H1 (cell line): ENCODE data around the gene YBX2. TPM values are rescaled to one million over a fixed set of nuclear protein-coding genes. Genes with fewer than 3 reads are reported as not detected.

Experiments used
- CTCF ChIA-PET: fragments of 300-600 bp; sonication (Branson Sonifier 250); formaldehyde crosslinking; loops from one replicate; lab custom pipeline; 2021; ENCODE audit not compliant: partially characterized antibody; lab: Charles Lee
- POLR2A ChIA-PET: fragments of 300-600 bp; sonication (Branson Sonifier 250); formaldehyde crosslinking; loops from one replicate; lab custom pipeline; 2021; ENCODE audit warnings: inconsistent platforms; ENCODE audit not compliant: partially characterized antibody; lab: Charles Lee
- DNase-seq, 2 experiments: peaks; one replicate each; pipeline versions ENCODE4 v3.0.0 to v3.0.0-alpha.2; 2010 to 2022; ENCODE audit warnings: low spot score in 2 of 2, low read depth in 1 of 2, mixed read lengths in 1 of 2
- FAIRE-seq: peaks from 2 replicates; lab custom pipeline; 2011; peaks lifted over from hg19 to GRCh38; lab: Jason Lieb, UNC
- H2AFZ ChIP-seq: 2 replicates; pipeline ENCODE4 v1.8.1; 2012; ENCODE audit warnings: low read length, inconsistent platforms
- H2AK5ac ChIP-seq: 2 replicates; pipeline ENCODE4 v1.6.1; 2013; ENCODE audit warnings: low read depth, low read length
- H2BK120ac ChIP-seq: replicated peaks from 2 replicates; pipeline ENCODE3; 2013; ENCODE audit warnings: low read depth, low read length, inconsistent platforms
- H2BK12ac ChIP-seq: 2 replicates; pipeline ENCODE4 v1.6.1; 2013; ENCODE audit warnings: low read depth, low read length
- H2BK15ac ChIP-seq: 2 replicates; pipeline ENCODE4 v1.6.1; 2013; ENCODE audit warnings: low read length
- H2BK20ac ChIP-seq: 2 replicates; pipeline ENCODE4 v1.6.1; 2013; ENCODE audit warnings: low read length
- H2BK5ac ChIP-seq: 2 replicates; pipeline ENCODE4 v1.6.1; 2013; ENCODE audit warnings: low read depth, low read length
- H3K14ac ChIP-seq: 2 replicates; pipeline ENCODE4 v1.6.1; 2013; ENCODE audit warnings: inconsistent platforms; ENCODE audit not compliant: insufficient read length
- H3K18ac ChIP-seq: 2 replicates; pipeline ENCODE4 v1.6.1; 2013; ENCODE audit warnings: low read length; ENCODE audit errors: extremely low read depth
- H3K23ac ChIP-seq: 2 replicates; pipeline ENCODE4 v1.6.1; 2013; ENCODE audit warnings: inconsistent platforms; ENCODE audit not compliant: insufficient read length
- H3K23me2 ChIP-seq: 2 replicates; pipeline ENCODE4 v1.6.1; 2013; ENCODE audit warnings: low read depth, low read length
- H3K27ac ChIP-seq: 2 replicates; pipeline ENCODE4 v1.6.1; 2011; ENCODE audit warnings: low read depth, low read length, inconsistent platforms
- H3K27me3 ChIP-seq, 4 experiments: replicated peaks in 1 of 4; 1 replicate in 1 of 4; 2 replicates in 3 of 4; pipeline versions ENCODE4 v1.6.1 to v1.8.1; 2011 to 2013; ENCODE audit warnings: low read length in 3 of 4, mild to moderate bottlenecking in 3 of 4, inconsistent platforms in 2 of 4, mixed read lengths in 2 of 4, moderate library complexity in 1 of 4; ENCODE audit not compliant: control insufficient read depth in 3 of 4, insufficient read depth in 3 of 4; ENCODE audit errors: extremely low read depth in 1 of 4
- H3K36me3 ChIP-seq, 4 experiments: 2 replicates each; pipeline versions ENCODE4 v1.6.1 to v1.8.1; 2011 to 2013; ENCODE audit warnings: mild to moderate bottlenecking in 4 of 4, low read length in 3 of 4, moderate library complexity in 2 of 4, control low read depth in 1 of 4, inconsistent platforms in 1 of 4; ENCODE audit not compliant: insufficient read depth in 4 of 4, control insufficient read depth in 2 of 4
- H3K4ac ChIP-seq: replicated peaks from 2 replicates; pipeline ENCODE3; 2013; ENCODE audit warnings: low read length, low read depth, mixed read lengths, inconsistent platforms; ENCODE audit not compliant: insufficient read length
- H3K4me1 ChIP-seq, 4 experiments: replicated peaks in 1 of 4; 1 replicate in 1 of 4; 2 replicates in 3 of 4; pipeline versions ENCODE4 v1.6.1 to v1.8.1; 2011 to 2013; ENCODE audit warnings: low read length in 3 of 4, inconsistent platforms in 2 of 4, mixed read lengths in 1 of 4; ENCODE audit not compliant: insufficient read depth in 4 of 4, control insufficient read depth in 3 of 4
- H3K4me2 ChIP-seq, 2 experiments: 2 replicates each; pipeline versions ENCODE4 v1.6.1 to v1.8.1; 2011 to 2013; ENCODE audit warnings: low read depth in 2 of 2, low read length in 2 of 2, control low read depth in 1 of 2, inconsistent platforms in 1 of 2, mild to moderate bottlenecking in 1 of 2; ENCODE audit not compliant: insufficient read depth in 1 of 2
- H3K4me3 ChIP-seq, 4 experiments: fragments of 200-600, 300-600 bp in 1 of 4; sonication (generic), shearing (Covaris generic), sonication (Bioruptor Twin) in 1 of 4; 2 replicates each; pipeline versions ENCODE4 v1.5.1 to v1.8.1; 2011 to 2016; ENCODE audit warnings: low read length in 4 of 4, low read depth in 3 of 4, control low read depth in 2 of 4, inconsistent platforms in 2 of 4, mild to moderate bottlenecking in 2 of 4, mixed read lengths in 1 of 4, moderate library complexity in 1 of 4; ENCODE audit not compliant: insufficient read depth in 2 of 4; ENCODE audit errors: extremely low read depth in 1 of 4
- H3K56ac ChIP-seq: replicated peaks from 2 replicates; pipeline ENCODE3; 2013; ENCODE audit warnings: low read depth, mild to moderate bottlenecking, mixed read lengths, low read length, inconsistent platforms; ENCODE audit not compliant: insufficient read length
- H3K79me1 ChIP-seq: 2 replicates; pipeline ENCODE4 v1.6.1; 2013; ENCODE audit warnings: low read depth, low read length, control low read depth
- H3K79me2 ChIP-seq, 2 experiments: 2 replicates each; pipeline versions ENCODE4 v1.6.1 to v1.8.1; 2012 to 2013; ENCODE audit warnings: low read length in 2 of 2, mild to moderate bottlenecking in 2 of 2, inconsistent platforms in 1 of 2; ENCODE audit not compliant: insufficient read depth in 2 of 2, control insufficient read depth in 1 of 2
- H3K9ac ChIP-seq, 4 experiments: replicated peaks in 1 of 4; 1 replicate in 1 of 4; 2 replicates in 3 of 4; pipeline versions ENCODE4 v1.6.1 to v1.8.1; 2011 to 2013; ENCODE audit warnings: low read depth in 3 of 4, low read length in 3 of 4, control low read depth in 2 of 4, mild to moderate bottlenecking in 2 of 4, moderate library complexity in 2 of 4, inconsistent platforms in 1 of 4; ENCODE audit errors: extremely low read depth in 1 of 4
- H3K9me3 ChIP-seq, 2 experiments: 2 replicates each; pipeline versions ENCODE4 v1.6.1 to v1.8.1; 2012 to 2013; ENCODE audit warnings: mild to moderate bottlenecking in 2 of 2, moderate library complexity in 2 of 2, control low read depth in 1 of 2, inconsistent platforms in 1 of 2, low read depth in 1 of 2, low read length in 1 of 2, mixed read lengths in 1 of 2; ENCODE audit not compliant: insufficient read depth in 2 of 2
- H4K20me1 ChIP-seq, 2 experiments: replicated peaks in 1 of 2; 2 replicates each; pipeline versions ENCODE3 to v1.8.1; 2011 to 2013; ENCODE audit warnings: inconsistent platforms in 2 of 2, low read length in 2 of 2, mild to moderate bottlenecking in 1 of 2; ENCODE audit not compliant: insufficient read depth in 2 of 2, control insufficient read depth in 1 of 2
- H4K5ac ChIP-seq: 2 replicates; pipeline ENCODE4 v1.6.1; 2013; ENCODE audit warnings: low read length, low read depth, mixed read lengths, inconsistent platforms; ENCODE audit not compliant: insufficient read length
- H4K8ac ChIP-seq: 2 replicates; pipeline ENCODE4 v1.8.0; 2013; ENCODE audit warnings: mild to moderate bottlenecking, moderate library complexity, low read length, inconsistent platforms; ENCODE audit not compliant: insufficient read depth; ENCODE audit errors: extremely low read depth
- H4K91ac ChIP-seq: replicated peaks from 2 replicates; pipeline ENCODE3; 2013; ENCODE audit warnings: low read length, mixed read lengths, inconsistent platforms; ENCODE audit not compliant: insufficient read length
- CHD1 ChIP-seq: IDR thresholded peaks from 2 replicates; pipeline ENCODE4 v1.6.1; 2012; ENCODE audit warnings: low read depth, low read length, improper control_type of control experiment
- CHD2 ChIP-seq: IDR thresholded peaks from 2 replicates; pipeline ENCODE4 v1.6.1; 2012; ENCODE audit warnings: low read length, improper control_type of control experiment
- EP300 ChIP-seq, 2 experiments: IDR thresholded peaks; 1 replicate in 1 of 2; 2 replicates in 1 of 2; pipeline ENCODE4 v1.6.1; 2011 to 2012; ENCODE audit warnings: low read depth in 2 of 2, low read length in 2 of 2, mild to moderate bottlenecking in 2 of 2, borderline replicate concordance in 1 of 2, inconsistent platforms in 1 of 2, moderate library complexity in 1 of 2
- GABPA ChIP-seq: IDR thresholded peaks from 2 replicates; pipeline ENCODE4 v1.6.1; 2011; ENCODE audit warnings: mild to moderate bottlenecking, low read length, moderate library complexity, borderline replicate concordance; ENCODE audit not compliant: insufficient read depth
- POLR2AphosphoS5 ChIP-seq: IDR thresholded peaks from 2 replicates; pipeline ENCODE4 v1.6.1; 2011; ENCODE audit warnings: low read depth, low read length
- POU5F1 ChIP-seq: IDR thresholded peaks from 2 replicates; pipeline ENCODE4 v1.6.1; 2011; ENCODE audit warnings: low read depth, mild to moderate bottlenecking, low read length, moderate library complexity
- SIX5 ChIP-seq: IDR thresholded peaks from 2 replicates; pipeline ENCODE4 v1.6.1; 2011; ENCODE audit warnings: mild to moderate bottlenecking, low read depth, low read length
- SP4 ChIP-seq: IDR thresholded peaks from 2 replicates; pipeline ENCODE4 v1.6.1; 2012; ENCODE audit warnings: low read length, inconsistent platforms
- SUZ12 ChIP-seq: fragments of 200-600 bp; sonication (generic); IDR thresholded peaks from 2 replicates; pipeline ENCODE4 v1.6.1; 2012; ENCODE audit warnings: mild to moderate bottlenecking, inconsistent platforms, low read length, moderate library complexity, mixed read lengths
- WGBS, 2 experiments: shearing (Covaris generic) in 1 of 2; methylation state at CpG; one replicate each; pipeline versions ENCODE4 v1.1.6 to v1.1.7; 2013 to 2015; ENCODE audit warnings: low lambda C conversion rate in 2 of 2, mixed read lengths in 2 of 2, inconsistent platforms in 1 of 2, low coverage in 1 of 2, missing lambda C conversion rate in 1 of 2; ENCODE audit not compliant: insufficient replicate concordance in 2 of 2, insufficient coverage in 1 of 2, insufficient read length in 1 of 2; ENCODE audit errors: extremely low coverage in 1 of 2, missing lambda C conversion rate in 1 of 2; 5-methylcytosine and 5-hydroxymethylcytosine counted together
- polyA plus RNA-seq, 7 experiments: library from polyadenylated mRNA; depleted of rRNA in 3 of 7; stranded (reverse) in 5 of 7; unstranded in 2 of 7; fragments of >200 nt in 5 of 7; fragments of 200-250 nt in 2 of 7; gene quantifications; 1 replicate in 5 of 7; 2 replicates in 1 of 7; 4 replicates in 1 of 7; pipeline versions ENCODE4 v1.2.1 to v1.2.3, GENCODE V29; 2011 to 2013; ENCODE audit warnings: missing spikeins in 2 of 7, mixed read lengths in 2 of 7
- total RNA-seq: library from RNA; stranded (reverse); fragmentation: NEBNext Ultra II Directional; extraction: Animal tissue kit (Norgen Biotek cat#: 25700); gene quantifications from 2 replicates; pipeline ENCODE4 v1.2.1, GENCODE V29; 2021
- TF ChIP-seq, protein P1 (sequence below): IDR thresholded peaks from 2 replicates; pipeline ENCODE4 v1.6.1; 2012; ENCODE audit warnings: inconsistent platforms

YBX2 gene
- total and polyA plus RNA-seq, 2 of the 8 experiments (the other 6 are each of a cell fraction or from before 2014, with no cell fraction given) = 19.2 to 30.5 TPM

DNA sequence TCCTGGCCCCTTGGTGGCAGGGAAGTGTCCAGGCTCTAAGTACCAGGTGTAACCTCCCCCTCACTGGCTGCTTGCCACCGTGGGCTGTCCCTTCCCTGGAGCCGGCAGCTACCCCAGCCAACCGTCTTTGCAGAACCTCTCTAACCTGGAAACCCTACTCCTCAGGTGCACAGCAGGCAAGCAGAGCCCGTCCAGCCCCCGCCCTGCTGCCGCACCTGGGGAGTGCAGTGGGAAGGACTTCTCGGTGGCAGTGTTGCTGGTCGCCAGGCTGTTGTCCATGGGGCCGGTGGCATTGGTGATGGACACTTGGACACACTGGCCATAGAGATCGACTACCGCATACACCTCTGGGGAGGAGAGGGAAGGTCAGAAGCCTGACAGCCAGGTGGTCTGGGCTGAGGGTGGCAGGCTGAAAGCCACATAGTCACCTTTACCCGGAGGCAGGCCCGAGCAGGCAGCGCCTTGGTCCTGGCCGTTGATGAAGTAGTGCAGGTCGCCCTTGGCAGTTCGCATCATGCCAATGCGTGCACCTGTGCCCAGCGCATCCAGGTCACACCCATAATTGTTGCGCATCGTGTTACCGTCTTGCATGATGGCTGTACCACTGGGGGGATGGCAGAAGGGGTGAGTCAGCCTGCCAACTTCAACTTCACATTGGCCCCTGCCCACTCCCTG lies 28.2 kb upstream of the YBX2 start:
- no peaks in the 10 kb centered on the region for H3K23me2 ChIP-seq
- peaks cover 32 to 59% (median 53%) of the 10 kb centered on the region in 4 experiments for H3K36me3 ChIP-seq
- ChIA-PET POLR2A (interaction anchor here (0.9 to 13.4 kb wide), 3 partner anchors 8 to 109 kb away, joined by 3 to 223 read pairs (median 3); partner anchors contain the start of gene GPS2), CTCF (interaction anchor here (0.6 to 9.3 kb wide), 9 partner anchors 10 to 33 kb away, joined by 3 to 167 read pairs (median 7); partner anchors contain the start of genes ACAP1, KCTD11 and TMEM95)
- no peak overlapping the region for H2AFZ ChIP-seq
- DNase-seq (no peak), FAIRE-seq (no peak)
- H4K20me1 ChIP-seq = peaks cover 2 to 22% of the 10 kb centered on the region in 2 experiments
- H2AK5ac ChIP-seq = no peak overlapping the region
- no peak overlapping the region for H3K4me2 ChIP-seq
- no peak overlapping the region for H3K4me3 ChIP-seq
- peak overlapping the region; percentile 56 for H4K91ac ChIP-seq
- no peak overlapping the region for H4K5ac ChIP-seq
- WGBS, 2 experiments = 88% methylated on average over 22 of the region's 22 CpGs; no CpG with 5 or more reads in 1 of the 2 experiments
- no peak overlapping the region for H2BK120ac ChIP-seq
- H3K18ac ChIP-seq = no peak overlapping the region
- H3K14ac ChIP-seq = no peak overlapping the region
- H3K4ac ChIP-seq = no peak overlapping the region
- no peaks in the 10 kb centered on the region for H3K9me3 ChIP-seq
- H4K8ac ChIP-seq = no peak overlapping the region; the same call in 1 of the 2 replicates
- no peak overlapping the region for H2BK20ac ChIP-seq
- peaks cover 2% of the 10 kb centered on the region; the same call in 1 of the 2 replicates for H3K79me1 ChIP-seq
- H3K79me2 ChIP-seq = peaks cover 0 to 4% of the 10 kb centered on the region in 2 experiments; a peak in 2 of 4 replicates
- H3K23ac ChIP-seq = no peak overlapping the region
- H2BK5ac ChIP-seq = no peak overlapping the region
- TF ChIP-seq EP300 (IDR thresholded peaks at IDR 0.05; ENCODE audit: borderline replicate concordance in 1 of 2, low read depth in 2 of 2, low read length in 2 of 2) (no peak), SUZ12 (no peak), SIX5 (no peak), POU5F1 (no peak), CHD1 (no peak), CHD2 (no peak), GABPA (no peak), POLR2AphosphoS5 (no peak), SP4 (no peak)
- TF ChIP-seq, protein P1, sequence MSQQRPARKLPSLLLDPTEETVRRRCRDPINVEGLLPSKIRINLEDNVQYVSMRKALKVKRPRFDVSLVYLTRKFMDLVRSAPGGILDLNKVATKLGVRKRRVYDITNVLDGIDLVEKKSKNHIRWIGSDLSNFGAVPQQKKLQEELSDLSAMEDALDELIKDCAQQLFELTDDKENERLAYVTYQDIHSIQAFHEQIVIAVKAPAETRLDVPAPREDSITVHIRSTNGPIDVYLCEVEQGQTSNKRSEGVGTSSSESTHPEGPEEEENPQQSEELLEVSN = no peak
- no peak overlapping the region for H3K9ac ChIP-seq
- no peak overlapping the region for H2BK12ac ChIP-seq
- H3K27ac ChIP-seq = no peak overlapping the region; the same call in 1 of the 2 replicates
- H2BK15ac ChIP-seq = no peak overlapping the region
- peaks cover 0 to 2% (median 0%) of the 10 kb centered on the region in 4 experiments; a peak in 1 of 7 replicates for H3K4me1 ChIP-seq
- H3K56ac ChIP-seq = no peak overlapping the region
- no peaks in the 10 kb centered on the region; a peak in 1 of 7 replicates for H3K27me3 ChIP-seq
